Karpas-422 (cell line): ENCODE results near the gene LRRC15. TPM values are rescaled to one million over a fixed set of nuclear protein-coding genes. Genes with fewer than 3 reads are reported as not detected.
A peak's percentile ranks its signal among the peaks of the same experiment; 100 is the strongest.

Experiments
- DNase-seq: peaks from one replicate; pipeline ENCODE4 v3.0.0-alpha.2; 2015
- H2AFZ ChIP-seq: fragments of 200-600 bp; sonication (generic); 2 replicates; pipeline ENCODE4 v1.6.1; 2014; ENCODE audit warnings: antibody characterized with exemption, low read length, mixed read lengths
- H3K27ac ChIP-seq: fragments of 200-600 bp; sonication (generic); 2 replicates; pipeline ENCODE4 v1.5.1; 2014; ENCODE audit warnings: mild to moderate bottlenecking, low read length, moderate library complexity
- H3K27me3 ChIP-seq: fragments of 200-600 bp; sonication (generic); 2 replicates; pipeline ENCODE4 v1.6.1; 2014; ENCODE audit warnings: low read length, mixed read lengths
- H3K36me3 ChIP-seq: fragments of 200-600 bp; sonication (generic); 2 replicates; pipeline ENCODE4 v1.6.1; 2014; ENCODE audit warnings: low read length, mixed read lengths; ENCODE audit not compliant: insufficient read depth
- H3K4me1 ChIP-seq: fragments of 200-600 bp; sonication (generic); 2 replicates; pipeline ENCODE4 v1.6.1; 2014; ENCODE audit warnings: mild to moderate bottlenecking, low read length, mixed read lengths
- H3K4me2 ChIP-seq: fragments of 200-600 bp; sonication (generic); 2 replicates; pipeline ENCODE4 v1.6.1; 2014; ENCODE audit warnings: low read length, low read depth, mild to moderate bottlenecking; ENCODE audit not compliant: poor library complexity, severe bottlenecking
- H3K4me3 ChIP-seq: fragments of 200-600 bp; sonication (generic); 2 replicates; pipeline ENCODE4 v1.5.1; 2014; ENCODE audit warnings: mild to moderate bottlenecking, antibody characterized with exemption, low read length, mixed read lengths
- H3K79me2 ChIP-seq: fragments of 200-600 bp; sonication (generic); 2 replicates; pipeline ENCODE4 v1.6.1; 2014; ENCODE audit warnings: mild to moderate bottlenecking, low read length, mixed read lengths
- H3K9ac ChIP-seq: fragments of 200-600 bp; sonication (generic); 2 replicates; pipeline ENCODE4 v1.6.0; 2014; ENCODE audit warnings: low read length
- H3K9me2 ChIP-seq: fragments of 200-600 bp; sonication (generic), shearing (Covaris generic); replicated peaks from 2 replicates; pipeline ENCODE4 v1.6.0; 2014; ENCODE audit warnings: mild to moderate bottlenecking, low read length, moderate library complexity; ENCODE audit not compliant: insufficient read depth
- H3K9me3 ChIP-seq: fragments of 300-700, 200-600 bp; sonication (generic); 2 replicates; pipeline ENCODE4 v1.6.1; 2014; ENCODE audit warnings: low read length, mixed read lengths
- H4K20me1 ChIP-seq: fragments of 200-600 bp; sonication (generic); 2 replicates; pipeline ENCODE4 v1.6.1; 2014; ENCODE audit warnings: mild to moderate bottlenecking, antibody characterized with exemption, low read length, low read depth; ENCODE audit not compliant: insufficient read depth
- total RNA-seq: library from RNA; depleted of rRNA; stranded (reverse); fragments of >200 nt; shearing (Covaris generic); gene quantifications from 2 replicates; pipeline ENCODE4 v1.2.3, GENCODE V29; 2014; ENCODE audit warnings: low replicate concordance

The LRRC15 gene
- total RNA-seq, 1 experiment from 2014 or later, result not detected

- no peak for DNase-seq
- Histone ChIP-seq H3K9me3 (no peaks in the 10 kb centered on the region), H3K27me3 (no peaks in the 10 kb centered on the region; the same call in 1 of the 2 replicates), H3K9ac (no peak overlapping the region), H3K4me1 (no peaks in the 10 kb centered on the region), H3K79me2 (no peaks in the 10 kb centered on the region), H3K4me3 (no peak overlapping the region), H3K9me2 (no peaks in the 10 kb centered on the region), H2AFZ (no peak overlapping the region), H4K20me1 (no peaks in the 10 kb centered on the region), H3K36me3 (no peaks in the 10 kb centered on the region), H3K4me2 (no peak overlapping the region), H3K27ac (no peak overlapping the region)
Measured at GRCh38 chr3:194375473-194376240, 6.1 kb upstream of the LRRC15 start.

- no peaks in the 10 kb centered on the region for H3K9me2 ChIP-seq
- H2AFZ ChIP-seq, result no peak overlapping the region
- no peaks in the 10 kb centered on the region for H3K4me1 ChIP-seq
- no peak overlapping the region for H3K27ac ChIP-seq
- no peak for DNase-seq
- H3K36me3 ChIP-seq, result no peaks in the 10 kb centered on the region
- H3K4me3 ChIP-seq, result no peak overlapping the region
- no peak overlapping the region for H3K9ac ChIP-seq
- H4K20me1 ChIP-seq, result no peaks in the 10 kb centered on the region
- no peaks in the 10 kb centered on the region; the same call in 1 of the 2 replicates for H3K27me3 ChIP-seq
- no peaks in the 10 kb centered on the region for H3K79me2 ChIP-seq
- no peak overlapping the region for H3K4me2 ChIP-seq
- no peaks in the 10 kb centered on the region for H3K9me3 ChIP-seq
Measured at GRCh38 chr3:194374935-194375334, 5.4 kb upstream of the LRRC15 start.

- Histone ChIP-seq H4K20me1 (no peaks in the 10 kb centered on the region), H3K9ac (no peak overlapping the region), H3K27ac (no peak overlapping the region), H3K27me3 (no peaks in the 10 kb centered on the region), H3K4me3 (no peak overlapping the region), H3K79me2 (no peaks in the 10 kb centered on the region), H3K4me1 (peaks cover under 1% of the 10 kb centered on the region; the same call in 1 of the 2 replicates), H3K4me2 (no peak overlapping the region), H3K9me2 (no peaks in the 10 kb centered on the region), H3K36me3 (no peaks in the 10 kb centered on the region), H3K9me3 (no peaks in the 10 kb centered on the region), H2AFZ (no peak overlapping the region)
- DNase-seq, result no peak
Measured at GRCh38 chr3:194373899-194374298, 4.4 kb upstream of the LRRC15 start.

GRCh38 chr3:194373028-194373427 is 3.5 kb upstream of the LRRC15 start:
- no peak for DNase-seq
- Histone ChIP-seq H3K9ac (no peak overlapping the region), H3K9me2 (no peaks in the 10 kb centered on the region), H3K27me3 (no peaks in the 10 kb centered on the region), H2AFZ (no peak overlapping the region), H3K9me3 (no peaks in the 10 kb centered on the region), H4K20me1 (no peaks in the 10 kb centered on the region), H3K79me2 (no peaks in the 10 kb centered on the region), H3K27ac (no peak overlapping the region), H3K4me3 (no peak overlapping the region), H3K4me1 (peaks cover 9% of the 10 kb centered on the region), H3K36me3 (no peaks in the 10 kb centered on the region), H3K4me2 (no peak overlapping the region)

- H3K9me3 ChIP-seq, result no peaks in the 10 kb centered on the region
- H2AFZ ChIP-seq, result no peak overlapping the region
- no peaks in the 10 kb centered on the region for H4K20me1 ChIP-seq
- H3K9ac ChIP-seq, result no peak overlapping the region
- H3K27me3 ChIP-seq, result no peaks in the 10 kb centered on the region
- no peak overlapping the region for H3K4me3 ChIP-seq
- H3K4me1 ChIP-seq, result peaks cover 9% of the 10 kb centered on the region
- H3K27ac ChIP-seq, result no peak overlapping the region
- H3K4me2 ChIP-seq, result no peak overlapping the region
- DNase-seq, result no peak
- no peaks in the 10 kb centered on the region for H3K79me2 ChIP-seq
- H3K36me3 ChIP-seq, result no peaks in the 10 kb centered on the region
- no peaks in the 10 kb centered on the region for H3K9me2 ChIP-seq
Measured at GRCh38 chr3:194370753-194371152, 1.2 kb upstream of the LRRC15 start.

GRCh38 chr3:194368918-194369317 is 625 bp downstream of the LRRC15 start:
- peaks cover 9% of the 10 kb centered on the region for H3K4me1 ChIP-seq
- no peak for DNase-seq
- H3K9me2 ChIP-seq, result no peaks in the 10 kb centered on the region
- no peak overlapping the region for H3K4me3 ChIP-seq
- no peaks in the 10 kb centered on the region for H3K9me3 ChIP-seq
- no peaks in the 10 kb centered on the region for H3K36me3 ChIP-seq
- H3K27ac ChIP-seq, result no peak overlapping the region
- H3K79me2 ChIP-seq, result no peaks in the 10 kb centered on the region
- no peak overlapping the region for H3K9ac ChIP-seq
- no peaks in the 10 kb centered on the region for H3K27me3 ChIP-seq
- no peaks in the 10 kb centered on the region for H4K20me1 ChIP-seq
- no peak overlapping the region for H3K4me2 ChIP-seq
- H2AFZ ChIP-seq, result no peak overlapping the region

- Histone ChIP-seq H3K27ac (no peak overlapping the region), H3K9me2 (no peaks in the 10 kb centered on the region), H2AFZ (no peak overlapping the region), H3K79me2 (no peaks in the 10 kb centered on the region), H3K9me3 (no peaks in the 10 kb centered on the region), H4K20me1 (no peaks in the 10 kb centered on the region), H3K4me3 (no peak overlapping the region), H3K36me3 (no peaks in the 10 kb centered on the region), H3K27me3 (no peaks in the 10 kb centered on the region), H3K4me1 (peaks cover 9% of the 10 kb centered on the region), H3K9ac (no peak overlapping the region), H3K4me2 (no peak overlapping the region)
- DNase-seq, result peak; percentile 67
Measured at GRCh38 chr3:194367992-194368841, 1.3 kb downstream of the LRRC15 start.

- H3K27me3 ChIP-seq, result no peaks in the 10 kb centered on the region
- H3K4me1 ChIP-seq, result peaks cover 9% of the 10 kb centered on the region
- H3K4me3 ChIP-seq, result no peak overlapping the region
- H3K36me3 ChIP-seq, result no peaks in the 10 kb centered on the region
- H3K9ac ChIP-seq, result no peak overlapping the region
- no peak overlapping the region for H3K4me2 ChIP-seq
- H3K27ac ChIP-seq, result no peak overlapping the region
- H3K9me3 ChIP-seq, result no peaks in the 10 kb centered on the region
- no peaks in the 10 kb centered on the region for H3K79me2 ChIP-seq
- no peaks in the 10 kb centered on the region for H3K9me2 ChIP-seq
- no peaks in the 10 kb centered on the region for H4K20me1 ChIP-seq
- DNase-seq, result no peak
- H2AFZ ChIP-seq, result no peak overlapping the region
Measured at GRCh38 chr3:194365978-194366490, 3.5 kb downstream of the LRRC15 start.
